GM06990 (cell line): Measurements from ENCODE around the gene CADPS2.

ENCODE experiments used
- DNase-seq: peaks from one replicate; pipeline ENCODE4 v3.0.0-alpha.2; 2011; ENCODE audit not compliant: insufficient read length; ENCODE audit errors: extremely low read depth
- H3K27me3 ChIP-seq: replicated peaks from 2 replicates; pipeline ENCODE4 v1.6.0; 2011; ENCODE audit warnings: low read length; ENCODE audit not compliant: control insufficient read depth, insufficient read depth
- H3K36me3 ChIP-seq: 2 replicates; pipeline ENCODE4 v1.5.1; 2011; ENCODE audit warnings: low read length; ENCODE audit not compliant: control insufficient read depth, insufficient read depth
- H3K4me3 ChIP-seq: replicated peaks from 2 replicates; pipeline ENCODE4 v1.5.1; 2011; ENCODE audit warnings: low read depth, mild to moderate bottlenecking, control low read depth, low read length
- CTCF ChIP-seq: IDR thresholded peaks from 2 replicates; pipeline ENCODE4 v1.5.1; 2011; ENCODE audit warnings: low read length, control low read depth, mild to moderate bottlenecking, inconsistent platforms; ENCODE audit not compliant: insufficient read depth, poor library complexity, severe bottlenecking

The CADPS2 gene

GRCh38 chr7:122532406-122533269 lies 353.6 kb downstream of the CADPS2 start:
- no peaks in the 10 kb centered on the region for H3K27me3 ChIP-seq
- no peak overlapping the region for H3K4me3 ChIP-seq
- DNase-seq, result no peak
- TF ChIP-seq CTCF, result peak; percentile 32
- H3K36me3 ChIP-seq, result no peaks in the 10 kb centered on the region

- Histone ChIP-seq H3K27me3 (no peaks in the 10 kb centered on the region), H3K4me3 (no peak overlapping the region), H3K36me3 (no peaks in the 10 kb centered on the region)
- DNase-seq, result no peak
- peak; percentile 50 for TF ChIP-seq CTCF
These were observed 357.3 kb downstream of the CADPS2 start for GRCh38 chr7:122528879-122529481.

GRCh38 chr7:122525355-122525754 lies 360.9 kb downstream of the CADPS2 start:
- TF ChIP-seq CTCF, result no peak

GRCh38 chr7:122521767-122522166 lies 364.5 kb downstream of the CADPS2 start:
- no peaks in the 10 kb centered on the region for H3K36me3 ChIP-seq
- no peak overlapping the region for H3K4me3 ChIP-seq
- no peak for DNase-seq
- H3K27me3 ChIP-seq, result no peaks in the 10 kb centered on the region
- no peak for TF ChIP-seq CTCF

More at GRCh38 chr7:122525355-122525754, 360.9 kb downstream of the CADPS2 start:
- no peak overlapping the region for H3K4me3 ChIP-seq
- H3K27me3 ChIP-seq, result no peaks in the 10 kb centered on the region
- H3K36me3 ChIP-seq, result no peaks in the 10 kb centered on the region
- no peak for DNase-seq

GRCh38 chr7:122520971-122521555 lies 365.2 kb downstream of the CADPS2 start:
- no peak overlapping the region for H3K4me3 ChIP-seq
- no peak for DNase-seq
- no peak for TF ChIP-seq CTCF
- H3K27me3 ChIP-seq, result no peaks in the 10 kb centered on the region
- H3K36me3 ChIP-seq, result no peaks in the 10 kb centered on the region
